ENCODE measurements around the gene SMAP1.

Gene SMAP1

DNA sequence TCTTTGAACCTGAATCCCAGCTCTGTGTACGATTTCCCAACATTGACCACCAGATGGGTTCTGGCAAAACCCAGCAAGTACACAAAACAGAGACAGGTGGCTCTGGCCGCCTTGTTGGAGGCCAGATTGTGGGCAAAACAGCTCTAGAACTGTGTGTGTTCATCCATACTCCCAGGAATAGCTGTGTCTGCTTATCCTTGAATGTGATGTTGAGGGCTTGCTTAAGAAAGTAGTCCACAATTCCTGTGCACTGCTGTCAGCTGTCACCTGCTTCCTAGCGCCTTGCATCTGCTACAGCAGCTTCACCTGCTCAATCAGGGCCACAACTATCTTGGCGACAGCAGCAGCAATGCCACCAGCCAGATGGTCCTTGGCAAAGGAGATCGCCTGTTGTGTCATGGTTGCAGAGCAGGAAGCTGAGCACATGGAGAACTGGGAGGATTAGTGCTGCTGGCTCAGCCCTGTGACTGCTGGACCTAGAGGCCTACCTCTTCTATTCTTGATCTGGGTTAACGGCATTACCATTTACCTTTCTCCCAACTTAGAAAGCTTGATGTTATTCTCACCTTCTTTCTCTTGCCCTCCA, 3.7 kb upstream of the SMAP1 start:
- no peak overlapping the region for H3K4me3 ChIP-seq (ENCODE audit: low read length)
- no peak for TF ChIP-seq EZH2phosphoT487 (IDR thresholded peaks at IDR 0.05; ENCODE audit: low read depth)
- TF ChIP-seq, protein P1, sequence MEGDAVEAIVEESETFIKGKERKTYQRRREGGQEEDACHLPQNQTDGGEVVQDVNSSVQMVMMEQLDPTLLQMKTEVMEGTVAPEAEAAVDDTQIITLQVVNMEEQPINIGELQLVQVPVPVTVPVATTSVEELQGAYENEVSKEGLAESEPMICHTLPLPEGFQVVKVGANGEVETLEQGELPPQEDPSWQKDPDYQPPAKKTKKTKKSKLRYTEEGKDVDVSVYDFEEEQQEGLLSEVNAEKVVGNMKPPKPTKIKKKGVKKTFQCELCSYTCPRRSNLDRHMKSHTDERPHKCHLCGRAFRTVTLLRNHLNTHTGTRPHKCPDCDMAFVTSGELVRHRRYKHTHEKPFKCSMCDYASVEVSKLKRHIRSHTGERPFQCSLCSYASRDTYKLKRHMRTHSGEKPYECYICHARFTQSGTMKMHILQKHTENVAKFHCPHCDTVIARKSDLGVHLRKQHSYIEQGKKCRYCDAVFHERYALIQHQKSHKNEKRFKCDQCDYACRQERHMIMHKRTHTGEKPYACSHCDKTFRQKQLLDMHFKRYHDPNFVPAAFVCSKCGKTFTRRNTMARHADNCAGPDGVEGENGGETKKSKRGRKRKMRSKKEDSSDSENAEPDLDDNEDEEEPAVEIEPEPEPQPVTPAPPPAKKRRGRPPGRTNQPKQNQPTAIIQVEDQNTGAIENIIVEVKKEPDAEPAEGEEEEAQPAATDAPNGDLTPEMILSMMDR (IDR thresholded peaks at IDR 0.05; ENCODE audit: low read depth, low read length): no peak
- H3K9ac ChIP-seq (ENCODE audit: low read length): no peak overlapping the region
- no peaks in the 10 kb centered on the region for H3K9me3 ChIP-seq (ENCODE audit: insufficient read depth, low read length)
- H3K27me3 ChIP-seq (ENCODE audit: low read depth, low read length): no peaks in the 10 kb centered on the region
- H3K27ac ChIP-seq (ENCODE audit: low read length): no peak overlapping the region
- H4K20me1 ChIP-seq (ENCODE audit: insufficient read depth, low read length): no peaks in the 10 kb centered on the region
- H3K36me3 ChIP-seq (replicated peaks; ENCODE audit: low read depth, low read length): no peaks in the 10 kb centered on the region
- peaks cover 8% of the 10 kb centered on the region for H3K4me1 ChIP-seq (ENCODE audit: low read length)
- H2AFZ ChIP-seq (ENCODE audit: low read depth, low read length): no peak overlapping the region
- no peak overlapping the region for H3K4me2 ChIP-seq (ENCODE audit: low read length)
- peaks cover 12% of the 10 kb centered on the region for H3K79me2 ChIP-seq (ENCODE audit: low read length)

DNA sequence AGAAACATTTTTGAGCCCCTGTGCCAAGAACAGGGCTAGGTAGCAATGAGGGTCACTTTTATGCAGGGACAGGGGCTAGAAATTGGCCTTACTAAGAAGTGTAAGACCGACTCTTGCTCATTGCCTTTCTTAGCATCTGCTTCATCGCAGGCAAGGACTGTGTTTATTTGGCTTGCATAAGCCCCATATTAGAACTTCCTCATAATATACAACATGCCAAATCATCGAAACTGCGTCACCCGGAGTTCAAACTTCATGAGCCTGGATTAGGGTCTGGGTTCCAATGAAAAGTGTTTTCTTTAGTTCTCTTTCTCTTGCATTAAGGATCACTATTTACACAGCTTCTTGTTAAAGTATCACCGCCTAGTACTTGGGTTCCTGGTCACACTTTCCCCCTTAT, 977 bp upstream of the SMAP1 start:
- Histone ChIP-seq H3K4me1 (ENCODE audit: low read length) (peaks cover 15% of the 10 kb centered on the region), H3K4me2 (ENCODE audit: low read length) (peak overlapping the region; percentile 79), H3K9ac (ENCODE audit: low read length) (peak overlapping the region; percentile 64; the same call in 1 of the 2 replicates), H3K4me3 (ENCODE audit: low read length) (peak overlapping the region; percentile 91), H3K79me2 (ENCODE audit: low read length) (peaks cover 39% of the 10 kb centered on the region), H3K27ac (ENCODE audit: low read length) (no peak overlapping the region), H4K20me1 (ENCODE audit: insufficient read depth, low read length) (peaks cover 16% of the 10 kb centered on the region), H3K36me3 (replicated peaks; ENCODE audit: low read depth, low read length) (peaks cover 5% of the 10 kb centered on the region), H3K27me3 (ENCODE audit: low read depth, low read length) (no peaks in the 10 kb centered on the region), H3K9me3 (ENCODE audit: insufficient read depth, low read length) (no peaks in the 10 kb centered on the region), H2AFZ (ENCODE audit: low read depth, low read length) (peak overlapping the region; percentile 84; the same call in 1 of the 2 replicates)
- TF ChIP-seq EZH2phosphoT487 (IDR thresholded peaks at IDR 0.05; ENCODE audit: low read depth): no peak
- TF ChIP-seq, protein P1 (IDR thresholded peaks at IDR 0.05; ENCODE audit: low read depth, low read length): no peak

DNA sequence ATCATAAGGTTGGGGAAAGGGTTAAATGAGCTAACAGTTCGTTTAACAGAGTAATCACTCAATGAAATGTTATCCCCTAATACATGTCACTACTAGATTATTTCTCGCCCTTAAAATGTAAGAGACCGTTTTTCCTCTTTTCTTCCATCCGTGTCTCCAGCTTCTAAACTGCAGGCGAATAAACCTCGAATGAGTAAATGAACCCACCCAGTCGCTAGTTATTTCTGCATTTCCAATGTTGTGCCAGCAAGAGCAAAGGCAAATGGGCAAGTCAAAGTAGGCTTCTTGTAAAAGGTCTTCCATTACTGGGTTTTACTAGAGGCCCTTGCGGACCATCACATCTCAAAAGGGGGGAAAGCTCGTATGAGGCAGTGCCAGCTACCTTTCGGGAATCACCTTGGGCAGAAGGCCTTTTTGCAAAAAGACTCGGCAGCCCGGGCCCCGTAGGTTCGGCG, 400 bp upstream of the SMAP1 start:
- peaks cover 45% of the 10 kb centered on the region for H3K79me2 ChIP-seq (ENCODE audit: low read length)
- no peak for TF ChIP-seq EZH2phosphoT487 (IDR thresholded peaks at IDR 0.05; ENCODE audit: low read depth)
- TF ChIP-seq, protein P1 (IDR thresholded peaks at IDR 0.05; ENCODE audit: low read depth, low read length): no peak
- no peaks in the 10 kb centered on the region for H3K9me3 ChIP-seq (ENCODE audit: insufficient read depth, low read length)
- H3K27ac ChIP-seq (ENCODE audit: low read length): peak overlapping the region; percentile 40
- H4K20me1 ChIP-seq (ENCODE audit: insufficient read depth, low read length): peaks cover 21% of the 10 kb centered on the region
- H3K9ac ChIP-seq (ENCODE audit: low read length): peak overlapping the region; percentile 64
- H3K4me3 ChIP-seq (ENCODE audit: low read length): peak overlapping the region; percentile 91
- H3K4me1 ChIP-seq (ENCODE audit: low read length): peaks cover 15% of the 10 kb centered on the region
- peaks cover 5% of the 10 kb centered on the region for H3K36me3 ChIP-seq (replicated peaks; ENCODE audit: low read depth, low read length)
- H3K27me3 ChIP-seq (ENCODE audit: low read depth, low read length): no peaks in the 10 kb centered on the region
- peak overlapping the region; percentile 79 for H3K4me2 ChIP-seq (ENCODE audit: low read length)
- peak overlapping the region; percentile 84 for H2AFZ ChIP-seq (ENCODE audit: low read depth, low read length)

DNA sequence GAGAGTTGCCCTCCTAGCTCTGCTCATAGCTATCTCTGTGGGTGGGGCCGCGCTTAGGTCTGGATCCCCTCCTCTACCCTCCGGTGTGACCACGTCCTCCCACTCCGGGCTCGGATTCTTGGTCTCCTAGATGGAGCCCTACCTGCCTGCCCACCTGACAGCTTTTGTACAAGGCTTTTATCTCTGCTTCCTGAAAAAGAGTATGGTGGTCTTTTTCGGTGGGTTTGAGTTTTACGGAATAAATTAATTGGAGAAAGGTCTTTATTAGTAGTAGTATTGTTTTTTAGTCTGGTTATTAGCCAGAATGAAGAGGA, 773 bp downstream of the SMAP1 start:
- TF ChIP-seq EZH2phosphoT487 (IDR thresholded peaks at IDR 0.05; ENCODE audit: low read depth): no peak
- TF ChIP-seq, protein P1 (IDR thresholded peaks at IDR 0.05; ENCODE audit: low read depth, low read length): no peak
- H3K4me3 ChIP-seq (ENCODE audit: low read length): peak overlapping the region; percentile 91
- H3K79me2 ChIP-seq (ENCODE audit: low read length): peaks cover 56% of the 10 kb centered on the region
- H3K9ac ChIP-seq (ENCODE audit: low read length): peak overlapping the region; percentile 80
- peak overlapping the region; percentile 92 for H3K4me2 ChIP-seq (ENCODE audit: low read length)
- peak overlapping the region; percentile 54; the same call in 1 of the 2 replicates for H3K27ac ChIP-seq (ENCODE audit: low read length)
- no peaks in the 10 kb centered on the region for H3K27me3 ChIP-seq (ENCODE audit: low read depth, low read length)
- peaks cover 15% of the 10 kb centered on the region for H3K4me1 ChIP-seq (ENCODE audit: low read length)
- H4K20me1 ChIP-seq (ENCODE audit: insufficient read depth, low read length): peaks cover 33% of the 10 kb centered on the region
- H3K36me3 ChIP-seq (replicated peaks; ENCODE audit: low read depth, low read length): peaks cover 5% of the 10 kb centered on the region
- no peaks in the 10 kb centered on the region for H3K9me3 ChIP-seq (ENCODE audit: insufficient read depth, low read length)
- no peak overlapping the region for H2AFZ ChIP-seq (ENCODE audit: low read depth, low read length)

Data from OCI-LY3 (cell line).